K562 (cell line): ENCODE data around the gene NOL12. TPM values are rescaled to one million over a fixed set of nuclear protein-coding genes. Genes with fewer than 3 reads are reported as not detected.

ENCODE experiments used
- ATAC-seq: fragments of 200-7000 bp; cut with Tn5 transposase; 3 replicates; pipeline ENCODE4 v1.9.1; 2020; ENCODE audit warnings: moderate library complexity
- BruUV-seq: library from RNA; stranded (reverse); fragments of 400-500 nt; replicated peaks from 2 replicates; lab custom pipeline; 2021; lab: Mats Ljungman, UMichigan
- CTCF ChIA-PET: fragments of 300-600 bp; formaldehyde crosslinking; extraction: SDS; loops from one replicate; lab custom pipeline; 2021; ENCODE audit warnings: low intra/inter-chr PET ratio; lab: Yijun Ruan, JAX
- POLR2A ChIA-PET: fragments of 300-600, 350-650 bp; sonication (Branson Sonifier 250); formaldehyde crosslinking; extraction: SDS; loops from one replicate; lab custom pipeline; 2021; ENCODE audit warnings: antibody characterized with exemption, inconsistent platforms; lab: Yijun Ruan, JAX
- DNase-seq, 4 experiments: peaks; one replicate each; pipeline versions ENCODE4 v3.0.0 to v3.0.0-alpha.2; 2011 to 2018; ENCODE audit warnings: low spot score in 3 of 4, mixed read lengths in 3 of 4; ENCODE audit errors: extremely low read depth in 1 of 4
- FAIRE-seq: peaks from 2 replicates; lab custom pipeline; 2011; peaks lifted over from hg19 to GRCh38; lab: Jason Lieb, UNC
- H2AFZ ChIP-seq: 2 replicates; pipeline ENCODE4 v1.6.0; 2011; ENCODE audit warnings: low read depth, low read length, control low read depth, inconsistent platforms
- H3K27ac ChIP-seq: fragments of 200-600 bp; 3 replicates; pipeline ENCODE4 v1.8.0; 2011; ENCODE audit warnings: low read depth, mild to moderate bottlenecking, control low read depth, inconsistent platforms, low read length, moderate library complexity, mixed read lengths; ENCODE audit errors: extremely low read depth
- H3K27me3 ChIP-seq, 2 experiments: fragments of 300-600 bp in 1 of 2; 2 replicates in 1 of 2; 3 replicates in 1 of 2; pipeline versions ENCODE4 v1.6.0 to v1.8.0; 2011; ENCODE audit warnings: inconsistent platforms in 2 of 2, low read length in 2 of 2, mild to moderate bottlenecking in 1 of 2, mixed read lengths in 1 of 2, moderate library complexity in 1 of 2; ENCODE audit not compliant: control insufficient read depth in 2 of 2, insufficient read depth in 2 of 2
- H3K36me3 ChIP-seq: fragments of 300-600 bp; 3 replicates; pipeline ENCODE4 v1.8.0; 2011; ENCODE audit warnings: mild to moderate bottlenecking, low read length, inconsistent platforms; ENCODE audit not compliant: control insufficient read depth, insufficient read depth
- H3K4me1 ChIP-seq, 2 experiments: fragments of 200-600 bp in 1 of 2; replicated peaks in 1 of 2; 2 replicates in 1 of 2; 3 replicates in 1 of 2; pipeline versions ENCODE4 v1.5.1 to v1.8.0; 2011; ENCODE audit warnings: inconsistent platforms in 2 of 2, low read length in 2 of 2, mild to moderate bottlenecking in 1 of 2, mixed read lengths in 1 of 2, moderate library complexity in 1 of 2; ENCODE audit not compliant: control insufficient read depth in 2 of 2, insufficient read depth in 2 of 2
- H3K4me2 ChIP-seq: 2 replicates; pipeline ENCODE4 v1.6.1; 2011; ENCODE audit warnings: low read length, control low read depth, inconsistent platforms, mixed read lengths; ENCODE audit not compliant: insufficient read depth
- H3K4me3 ChIP-seq: fragments of 200-600 bp; sonication (generic), shearing (Covaris generic); 2 replicates; pipeline ENCODE4 v1.5.1; 2016; ENCODE audit warnings: control low read depth, inconsistent platforms
- H3K79me2 ChIP-seq: fragments of 200-600 bp; 3 replicates; pipeline ENCODE4 v1.8.0; 2011; ENCODE audit warnings: low read length, inconsistent platforms; ENCODE audit not compliant: control insufficient read depth, insufficient read depth
- H3K9ac ChIP-seq, 2 experiments: 2 replicates each; pipeline versions ENCODE4 v1.6.0 to v1.6.1; 2011; ENCODE audit warnings: low read depth in 2 of 2, low read length in 2 of 2, control low read depth in 1 of 2, inconsistent platforms in 1 of 2, mild to moderate bottlenecking in 1 of 2, mixed read lengths in 1 of 2; ENCODE audit not compliant: insufficient read depth in 1 of 2
- H3K9me1 ChIP-seq: one replicate; pipeline ENCODE4 v1.6.0; 2011; ENCODE audit warnings: inconsistent platforms, mild to moderate bottlenecking, low read length, moderate library complexity; ENCODE audit not compliant: control insufficient read depth, insufficient read depth
- H3K9me3 ChIP-seq: replicated peaks from 2 replicates; pipeline ENCODE4 v1.5.1; 2011; ENCODE audit warnings: low read depth, low read length, inconsistent platforms; ENCODE audit not compliant: control insufficient read depth, insufficient read depth
- H4K20me1 ChIP-seq: replicated peaks from 2 replicates; pipeline ENCODE4 v1.6.1; 2011; ENCODE audit warnings: low read length, inconsistent platforms, mixed read lengths; ENCODE audit not compliant: control insufficient read depth, insufficient read depth
- CXXC5 ChIP-seq: fragments of 250-450 bp; sonication (Bioruptor Pico); IDR thresholded peaks from 2 replicates; pipeline ENCODE4 v1.8.0; 2022; ENCODE audit warnings: inconsistent platforms, mild to moderate bottlenecking, moderate library complexity
- GABPA ChIP-seq: fragments of 200-800 bp; sonication (Bioruptor generic); conservative IDR thresholded peaks from 2 replicates; pipeline ENCODE4 v1.6.1; 2016; ENCODE audit warnings: low read depth, missing genetic modification characterization, missing compliant biosample characterization
- MAZ ChIP-seq, 2 experiments: fragments of 450-650 bp in 1 of 2; sonication (generic) in 1 of 2; formaldehyde crosslinking; IDR thresholded peaks in 1 of 2; conservative IDR thresholded peaks in 1 of 2; 2 replicates each; pipeline versions ENCODE4 v1.4.0 to v1.5.0; 2020; ENCODE audit warnings: mild to moderate bottlenecking in 1 of 2, missing genetic modification reagents in 1 of 2
- NCOA4 ChIP-seq: fragments of 450-650 bp; IDR thresholded peaks from 2 replicates; pipeline ENCODE4 v1.6.1; 2018; ENCODE audit warnings: mild to moderate bottlenecking; ENCODE audit not compliant: partially characterized antibody
- NRF1 ChIP-seq, 2 experiments: fragments of 450-650 bp; IDR thresholded peaks in 1 of 2; conservative IDR thresholded peaks in 1 of 2; 2 replicates each; pipeline ENCODE4 v1.6.1; 2014; ENCODE audit warnings: mild to moderate bottlenecking in 2 of 2
- TAF1 ChIP-seq: IDR thresholded peaks from 2 replicates; pipeline ENCODE4 v1.6.1; 2011; ENCODE audit warnings: mild to moderate bottlenecking, low read length, moderate library complexity; ENCODE audit not compliant: insufficient read depth, control insufficient read depth, severe bottlenecking; ENCODE audit errors: extremely low read depth
- ZNF143 ChIP-seq: sonication (generic); formaldehyde crosslinking; IDR thresholded peaks from 2 replicates; pipeline ENCODE4 v1.9.0; 2022; ENCODE audit warnings: mild to moderate bottlenecking, missing genetic modification reagents
- ZNF165 ChIP-seq: fragments of 250-450 bp; sonication (Bioruptor Pico); IDR thresholded peaks from 2 replicates; pipeline ENCODE4 v1.4.0; 2020; ENCODE audit warnings: borderline replicate concordance
- WGBS: fragments of 100-300 bp; shearing (Covaris generic); methylation state at CpG from one replicate; pipeline ENCODE4 v1.1.6; 2016; ENCODE audit warnings: low coverage, mixed read lengths; ENCODE audit not compliant: insufficient coverage; ENCODE audit errors: missing lambda C conversion rate; 5-methylcytosine and 5-hydroxymethylcytosine counted together
- in situ Hi-C: fragments of 300-500 bp; cut with MboI; formaldehyde crosslinking; loops from 4 replicates; pipeline ENCODE4 v1.15.0; 2018; ENCODE audit warnings: inconsistent platforms, mixed read lengths
- intact Hi-C: fragments of 100-400 bp; cut with micrococcal nuclease; formaldehyde crosslinking; loops from 2 replicates; pipeline ENCODE4 v1.14.2; 2022
- polyA plus RNA-seq, 8 experiments: library from polyadenylated mRNA; depleted of rRNA in 4 of 8; stranded (reverse) in 5 of 8; unstranded in 3 of 8; fragments of >200 nt; fragmentation: Nextera tagmentation in 2 of 8; fragmentation: Illumina TruSeq in 1 of 8; extraction: Ambion mirVana in 2 of 8; extraction: Trizol in 1 of 8; gene quantifications; 2 replicates each; pipeline versions ENCODE4 v1.2.1 to v1.2.3, GENCODE V29; 2011 to 2014; ENCODE audit warnings: inconsistent platforms in 1 of 8, missing spikeins in 1 of 8
- total RNA-seq, 7 experiments: library from RNA; depleted of rRNA in 6 of 7; stranded (reverse); fragments of >200 nt in 6 of 7; fragmentation: Illumina TruSeq in 2 of 7; extraction: Trizol in 2 of 7; gene quantifications; 2 replicates each; pipeline versions ENCODE4 v1.2.1 to v1.2.3, GENCODE V29; 2011 to 2021; ENCODE audit warnings: low replicate concordance in 1 of 7
- TF ChIP-seq, protein P1 (sequence below): conservative IDR thresholded peaks from 2 replicates; pipeline ENCODE4 v1.6.1; 2011; ENCODE audit warnings: low read depth, mild to moderate bottlenecking, low read length; ENCODE audit not compliant: control insufficient read depth
- TF ChIP-seq, protein P2 (sequence below): fragments of 450-650 bp; IDR thresholded peaks from 2 replicates; pipeline ENCODE4 v1.6.1; 2016; ENCODE audit warnings: borderline replicate concordance
- TF ChIP-seq, protein P3 (sequence below): fragments of 450-650 bp; formaldehyde crosslinking; IDR thresholded peaks from 2 replicates; pipeline ENCODE4 v1.4.0; 2022; ENCODE audit warnings: missing genetic modification characterization
- TF ChIP-seq, protein P4 (sequence below): sonication (generic); formaldehyde crosslinking; IDR thresholded peaks from 2 replicates; pipeline ENCODE4 v1.8.0; 2022; ENCODE audit warnings: missing genetic modification reagents, mild to moderate bottlenecking, moderate library complexity, borderline replicate concordance

The NOL12 gene
- total and polyA plus RNA-seq, 9 of the 15 experiments (the other 6 are each of a cell fraction or from before 2014, with no cell fraction given) = 2.8 to 40.9 (median 28.5) TPM

DNA sequence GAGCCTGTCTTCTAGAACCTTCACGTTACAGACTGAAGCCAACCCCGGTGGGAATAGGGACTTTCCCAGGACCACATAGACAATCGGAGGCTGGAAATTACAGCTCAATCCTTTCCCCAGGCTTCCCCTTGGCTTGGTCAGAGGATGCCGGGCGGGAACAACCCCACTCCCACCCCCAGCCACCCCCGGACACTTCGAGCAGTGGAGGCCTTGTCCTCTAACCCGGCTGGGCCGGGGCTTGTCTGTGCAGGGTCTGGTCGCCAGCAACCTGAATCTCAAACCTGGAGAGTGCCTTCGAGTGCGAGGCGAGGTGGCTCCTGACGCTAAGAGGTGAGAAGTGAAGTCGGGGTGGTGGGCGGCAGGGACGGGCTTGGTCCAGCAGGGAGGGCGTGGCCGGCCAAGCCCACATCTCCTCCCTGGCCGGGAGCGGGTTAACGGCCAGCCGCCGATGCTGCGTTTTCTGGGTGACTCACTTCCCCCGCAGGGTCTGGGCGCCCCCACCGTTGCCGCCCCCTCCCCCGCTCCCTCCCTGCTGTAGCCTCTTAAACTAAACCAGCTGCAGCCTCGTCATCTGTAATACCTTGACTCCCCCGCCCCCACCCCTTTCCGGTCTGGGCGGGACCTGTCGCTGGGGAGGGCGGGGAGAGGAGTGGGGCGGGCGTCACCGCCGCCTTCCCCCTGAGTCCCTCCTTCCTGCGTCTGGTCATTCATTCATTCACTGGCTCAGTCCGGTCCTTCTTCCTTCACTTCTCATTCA lies 9.2 kb upstream of the NOL12 start (continued):
- TF ChIP-seq ZNF143 (CRISPR knock-in tag) (no peak), ZNF165 (CRISPR knock-in tag) (no peak), MAZ (CRISPR knock-in tag; conservative IDR thresholded peaks at IDR 0.05 in 1 of 2, IDR thresholded peaks at IDR 0.05 in 1 of 2) (peak; percentile 71 to 94)

DNA sequence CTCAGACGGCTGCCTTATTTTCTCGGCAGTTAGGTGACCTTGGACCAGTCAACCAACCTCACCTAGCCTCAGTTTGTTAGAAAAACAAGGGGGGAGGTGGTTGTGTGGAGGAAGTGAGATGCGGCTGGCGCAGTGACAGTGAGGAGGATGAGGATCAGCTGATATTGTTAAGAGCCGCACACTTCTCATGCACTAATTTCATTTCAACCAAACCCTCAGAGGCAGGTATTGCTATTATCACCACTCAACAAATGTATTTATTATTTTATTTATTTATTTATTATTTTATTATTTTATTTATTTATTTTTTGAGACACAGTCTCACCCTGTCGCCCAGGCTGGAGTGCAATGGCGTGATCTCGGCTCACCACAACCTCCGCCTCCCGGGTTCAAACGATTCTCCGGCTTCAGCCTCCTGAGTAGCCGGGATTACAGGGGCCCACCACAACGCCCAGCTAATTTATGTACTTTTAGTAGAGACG lies 8.6 kb upstream of the NOL12 start:
- ChIA-PET CTCF (no interaction called here), POLR2A (interaction anchor here (1.0 kb wide), 2 partner anchors 10 to 36 kb away, joined by 3 read pairs; no protein-coding TSS in a partner anchor)
- H3K79me2 ChIP-seq = peaks cover 23% of the 10 kb centered on the region
- H2AFZ ChIP-seq = peak overlapping the region; percentile 81
- DNase-seq = no peak
- no peaks in the 10 kb centered on the region for H4K20me1 ChIP-seq
- H3K27ac ChIP-seq = peak overlapping the region; percentile 71
- H3K36me3 ChIP-seq = peaks cover 5% of the 10 kb centered on the region; the same call in 1 of the 3 replicates
- peak overlapping the region; percentile 39 to 41; a peak in 2 of 4 replicates for H3K9ac ChIP-seq
- H3K4me2 ChIP-seq = peak overlapping the region; percentile 79
- ATAC-seq = no peak
- H3K27me3 ChIP-seq = no peaks in the 10 kb centered on the region
- no peak for FAIRE-seq
- H3K4me3 ChIP-seq = peak overlapping the region; percentile 52; the same call in 1 of the 2 replicates
- WGBS = 49% methylated on average over 14 of the region's 15 CpGs
- H3K9me1 ChIP-seq = no peaks in the 10 kb centered on the region
- peak; percentile 0 for TF ChIP-seq TAF1
- TF ChIP-seq NCOA4 = no peak
- TF ChIP-seq, protein P1, sequence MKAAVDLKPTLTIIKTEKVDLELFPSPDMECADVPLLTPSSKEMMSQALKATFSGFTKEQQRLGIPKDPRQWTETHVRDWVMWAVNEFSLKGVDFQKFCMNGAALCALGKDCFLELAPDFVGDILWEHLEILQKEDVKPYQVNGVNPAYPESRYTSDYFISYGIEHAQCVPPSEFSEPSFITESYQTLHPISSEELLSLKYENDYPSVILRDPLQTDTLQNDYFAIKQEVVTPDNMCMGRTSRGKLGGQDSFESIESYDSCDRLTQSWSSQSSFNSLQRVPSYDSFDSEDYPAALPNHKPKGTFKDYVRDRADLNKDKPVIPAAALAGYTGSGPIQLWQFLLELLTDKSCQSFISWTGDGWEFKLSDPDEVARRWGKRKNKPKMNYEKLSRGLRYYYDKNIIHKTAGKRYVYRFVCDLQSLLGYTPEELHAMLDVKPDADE = 0 out of 2 replicates have a peak, but pooled peaks have one; percentile 0
- TF ChIP-seq NRF1 (conservative IDR thresholded peaks at IDR 0.05 in 1 of 2, IDR thresholded peaks at IDR 0.05 in 1 of 2) = peak in 1 of 2 experiments; percentile 31; a peak in 1 of 4 replicates
- TF ChIP-seq, protein P2, sequence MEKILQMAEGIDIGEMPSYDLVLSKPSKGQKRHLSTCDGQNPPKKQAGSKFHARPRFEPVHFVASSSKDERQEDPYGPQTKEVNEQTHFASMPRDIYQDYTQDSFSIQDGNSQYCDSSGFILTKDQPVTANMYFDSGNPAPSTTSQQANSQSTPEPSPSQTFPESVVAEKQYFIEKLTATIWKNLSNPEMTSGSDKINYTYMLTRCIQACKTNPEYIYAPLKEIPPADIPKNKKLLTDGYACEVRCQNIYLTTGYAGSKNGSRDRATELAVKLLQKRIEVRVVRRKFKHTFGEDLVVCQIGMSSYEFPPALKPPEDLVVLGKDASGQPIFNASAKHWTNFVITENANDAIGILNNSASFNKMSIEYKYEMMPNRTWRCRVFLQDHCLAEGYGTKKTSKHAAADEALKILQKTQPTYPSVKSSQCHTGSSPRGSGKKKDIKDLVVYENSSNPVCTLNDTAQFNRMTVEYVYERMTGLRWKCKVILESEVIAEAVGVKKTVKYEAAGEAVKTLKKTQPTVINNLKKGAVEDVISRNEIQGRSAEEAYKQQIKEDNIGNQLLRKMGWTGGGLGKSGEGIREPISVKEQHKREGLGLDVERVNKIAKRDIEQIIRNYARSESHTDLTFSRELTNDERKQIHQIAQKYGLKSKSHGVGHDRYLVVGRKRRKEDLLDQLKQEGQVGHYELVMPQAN = 0 out of 2 replicates have a peak, but pooled peaks have one; percentile 67
- 0 out of 2 replicates have a peak, but pooled peaks have one; percentile 10 for TF ChIP-seq GABPA (tag)
- TF ChIP-seq CXXC5 (CRISPR knock-in tag) = no peak
- TF ChIP-seq, protein P3, sequence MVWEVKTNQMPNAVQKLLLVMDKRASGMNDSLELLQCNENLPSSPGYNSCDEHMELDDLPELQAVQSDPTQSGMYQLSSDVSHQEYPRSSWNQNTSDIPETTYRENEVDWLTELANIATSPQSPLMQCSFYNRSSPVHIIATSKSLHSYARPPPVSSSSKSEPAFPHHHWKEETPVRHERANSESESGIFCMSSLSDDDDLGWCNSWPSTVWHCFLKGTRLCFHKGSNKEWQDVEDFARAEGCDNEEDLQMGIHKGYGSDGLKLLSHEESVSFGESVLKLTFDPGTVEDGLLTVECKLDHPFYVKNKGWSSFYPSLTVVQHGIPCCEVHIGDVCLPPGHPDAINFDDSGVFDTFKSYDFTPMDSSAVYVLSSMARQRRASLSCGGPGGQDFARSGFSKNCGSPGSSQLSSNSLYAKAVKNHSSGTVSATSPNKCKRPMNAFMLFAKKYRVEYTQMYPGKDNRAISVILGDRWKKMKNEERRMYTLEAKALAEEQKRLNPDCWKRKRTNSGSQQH (CRISPR knock-in tag) = peak; percentile 66; the same call in 1 of the 2 replicates
- TF ChIP-seq, protein P4, sequence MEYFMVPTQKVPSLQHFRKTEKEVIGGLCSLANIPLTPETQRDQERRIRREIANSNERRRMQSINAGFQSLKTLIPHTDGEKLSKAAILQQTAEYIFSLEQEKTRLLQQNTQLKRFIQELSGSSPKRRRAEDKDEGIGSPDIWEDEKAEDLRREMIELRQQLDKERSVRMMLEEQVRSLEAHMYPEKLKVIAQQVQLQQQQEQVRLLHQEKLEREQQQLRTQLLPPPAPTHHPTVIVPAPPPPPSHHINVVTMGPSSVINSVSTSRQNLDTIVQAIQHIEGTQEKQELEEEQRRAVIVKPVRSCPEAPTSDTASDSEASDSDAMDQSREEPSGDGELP (CRISPR knock-in tag) = peak; percentile 40; the same call in 1 of the 2 replicates
- BruUV-seq = no TSS peak
- intact Hi-C loops (no loop called here), in situ Hi-C loops (no loop called here)
- peaks cover 9 to 71% of the 10 kb centered on the region in 2 experiments; a peak in 4 of 5 replicates for H3K4me1 ChIP-seq
- no peaks in the 10 kb centered on the region for H3K9me3 ChIP-seq
